GM20000 (cell line): ENCODE measurements around the gene RPL7A.
"Not testable (repeated sequence)": the region's sequence is repeated elsewhere in the genome, so short reads cannot be mapped to it uniquely, and the experiment has no call there.

Experiments
- DNase-seq: peaks from one replicate; pipeline ENCODE4 v3.0.0; 2012; ENCODE audit warnings: low spot score
- CTCF ChIP-seq: IDR thresholded peaks from 2 replicates; pipeline ENCODE4 v1.5.1; 2012; ENCODE audit warnings: mild to moderate bottlenecking, control low read depth; ENCODE audit errors: extremely low read depth, missing control alignments

The RPL7A gene

GRCh38 chr9:133371261-133371711 lies 23.3 kb downstream of the RPL7A start:
- DNase-seq = no peak
- no peak for TF ChIP-seq CTCF

- no peak for DNase-seq
- TF ChIP-seq CTCF = no peak
Observed at GRCh38 chr9:133372144-133372543, 24.1 kb downstream of the RPL7A start.

- TF ChIP-seq CTCF = no peak
- DNase-seq = no peak
Observed at GRCh38 chr9:133374612-133375115, 26.6 kb downstream of the RPL7A start.

- TF ChIP-seq CTCF = no peak
- peak; percentile 61 for DNase-seq
Observed at GRCh38 chr9:133375116-133375723, 27.2 kb downstream of the RPL7A start.

GRCh38 chr9:133375724-133376654 lies 28.0 kb downstream of the RPL7A start, which contains the start of the genes STKLD1 and SURF4:
STKLD1 (plus strand) TSS chr9:133376366; CDS start chr9:133376474, 108 bp downstream.
SURF4 (minus strand) TSS chr9:133376060; CDS start chr9:133375969, 91 bp downstream.
- no peak for TF ChIP-seq CTCF
- DNase-seq = peak; percentile 100

- DNase-seq = not testable (repeated sequence)
Observed at GRCh38 chr9:133377280-133377679, 29.3 kb downstream of the RPL7A start.

- TF ChIP-seq CTCF = no peak
- no peak for DNase-seq
Observed at GRCh38 chr9:133377721-133378216, 29.8 kb downstream of the RPL7A start.
